Kidney (tissue), 14 donors: ENCODE data around the gene HLA-DMA. TPM values are rescaled to one million over a fixed set of nuclear protein-coding genes. Genes with fewer than 3 reads are reported as not detected.

Experiments used
- DNase-seq, 5 donors: peaks; one replicate each; pipeline ENCODE4 v3.0.0-alpha.2; 2013 to 2020
- FAIRE-seq: peaks from 2 replicates; lab custom pipeline; 2012; peaks lifted over from hg19 to GRCh38; lab: Jason Lieb, UNC
- H3K27ac ChIP-seq, 2 donors: one replicate each; pipeline ENCODE4 v1.7.0; 2013; ENCODE audit warnings: low read depth in 2 of 2, low read length in 2 of 2, inconsistent platforms in 1 of 2
- H3K27me3 ChIP-seq: one replicate; pipeline ENCODE4 v1.7.1; 2013; ENCODE audit warnings: low read length, inconsistent platforms; ENCODE audit not compliant: control insufficient read depth, insufficient read depth
- H3K36me3 ChIP-seq, 3 donors: one replicate each; pipeline versions ENCODE4 v1.7.0 to v1.7.1; 2013; ENCODE audit warnings: low read length in 3 of 3, control low read depth in 1 of 3, inconsistent platforms in 1 of 3; ENCODE audit not compliant: insufficient read depth in 3 of 3, control insufficient read depth in 2 of 3
- H3K4me1 ChIP-seq, 3 donors: one replicate each; pipeline versions ENCODE4 v1.7.0 to v1.7.1; 2013; ENCODE audit warnings: low read length in 3 of 3, inconsistent platforms in 1 of 3, low read depth in 1 of 3; ENCODE audit not compliant: control insufficient read depth in 2 of 3, insufficient read depth in 2 of 3
- H3K4me3 ChIP-seq, 3 donors: one replicate each; pipeline versions ENCODE4 v1.7.0 to v1.8.1; 2013; ENCODE audit warnings: low read length in 3 of 3, control low read depth in 1 of 3, inconsistent platforms in 1 of 3
- H3K9ac ChIP-seq, 3 donors: one replicate each; pipeline versions ENCODE4 v1.7.0 to v1.7.1; 2013; ENCODE audit warnings: low read length in 3 of 3, control low read depth in 1 of 3, inconsistent platforms in 1 of 3
- H3K9me3 ChIP-seq, 3 donors: one replicate each; pipeline versions ENCODE4 v1.7.0 to v1.7.1; 2013; ENCODE audit warnings: low read length in 3 of 3, control low read depth in 1 of 3, inconsistent platforms in 1 of 3; ENCODE audit not compliant: control insufficient read depth in 2 of 3, insufficient read depth in 1 of 3
- CTCF ChIP-seq: IDR thresholded peaks from 3 replicates; pipeline ENCODE4 v1.5.1; 2012; ENCODE audit warnings: mild to moderate bottlenecking, moderate library complexity, borderline replicate concordance; ENCODE audit not compliant: insufficient read depth; ENCODE audit errors: extremely low read depth
- intact Hi-C: fragments of 100-400 bp; cut with DNase I; formaldehyde crosslinking; loops from one replicate; pipeline ENCODE4 v1.11.1; 2022
- polyA plus RNA-seq: library from polyadenylated mRNA; stranded (reverse); fragments of 350-450 nt; fragmentation: Illumina TruSeq; extraction: RNeasy Lipid Tissue Mini Kit (QIAGEN cat#74804); gene quantifications from one replicate; pipeline ENCODE4 v1.2.3, GENCODE V29; 2014; ENCODE audit warnings: low read depth, low replicate concordance; ENCODE audit not compliant: insufficient read depth
- total RNA-seq: library from RNA; stranded (reverse); fragmentation: NEBNext Ultra II Directional; extraction: Animal tissue kit (Norgen Biotek cat#: 25700); gene quantifications from one replicate; pipeline ENCODE4 v1.2.1, GENCODE V29; 2021
- donor health status: control.
- donor health status: control.
- donor health status: control.
- donor health status: control.
- donor health status: control.
- donor health status: DM: yes; HTN: yes; CAD: no.
- donor health status: Normal renal cell carcinoma (clear cell type).

Gene HLA-DMA
- total and polyA plus RNA-seq, 2 donors from 2014 or later = 98.5 to 101 TPM

- intact Hi-C loops = no loop called here
- no peaks in the 10 kb centered on the region for H3K36me3 ChIP-seq
- H3K9me3 ChIP-seq = no peaks in the 10 kb centered on the region
- H3K9ac ChIP-seq = no peak overlapping the region
- no peak for TF ChIP-seq CTCF
- no peaks in the 10 kb centered on the region for H3K4me1 ChIP-seq
- no peak overlapping the region for H3K27ac ChIP-seq
- H3K27me3 ChIP-seq = no peaks in the 10 kb centered on the region
- FAIRE-seq (no peak), DNase-seq (no peak)
- no peak overlapping the region for H3K4me3 ChIP-seq
Observed at GRCh38 chr6:32905078-32905477, 47.8 kb downstream of the HLA-DMA start.

- no peaks in the 10 kb centered on the region for H3K4me1 ChIP-seq
Observed at GRCh38 chr6:32903952-32904351, 48.9 kb downstream of the HLA-DMA start.

More at GRCh38 chr6:32903952-32904351, 48.9 kb downstream of the HLA-DMA start:
- no peak for FAIRE-seq
- no peaks in the 10 kb centered on the region for H3K36me3 ChIP-seq
- no peak overlapping the region for H3K4me3 ChIP-seq
- DNase-seq = no peak
- H3K9ac ChIP-seq = no peak overlapping the region
- H3K9me3 ChIP-seq = no peaks in the 10 kb centered on the region
- no peaks in the 10 kb centered on the region for H3K27me3 ChIP-seq
- TF ChIP-seq CTCF = no peak
- intact Hi-C loops = no loop called here
- no peak overlapping the region for H3K27ac ChIP-seq

Other genes with a start within 250 kb of the HLA-DMA start
- 6.4 TPM for gene HLA-DQA2, start 211.7 kb downstream of the HLA-DMA start, total RNA-seq
- 10.0 TPM for gene HLA-DQA2, start 211.7 kb downstream of the HLA-DMA start, polyA plus RNA-seq
- 15.1 TPM for gene HLA-DQB2, start 189.6 kb downstream of the HLA-DMA start, total RNA-seq
- 1.7 TPM for gene HLA-DQB2, start 189.6 kb downstream of the HLA-DMA start, polyA plus RNA-seq
- 6.1 TPM for gene HLA-DOB, start 136.1 kb downstream of the HLA-DMA start, total RNA-seq
- gene HLA-DOB, start 136.1 kb downstream of the HLA-DMA start, polyA plus RNA-seq = 1.9 TPM
- 37.6 TPM for gene TAP2, start 114.4 kb downstream of the HLA-DMA start, total RNA-seq
- gene TAP2, start 114.4 kb downstream of the HLA-DMA start, polyA plus RNA-seq = 25.4 TPM
- 79.6 TPM for gene PSMB8, start 109.0 kb downstream of the HLA-DMA start, total RNA-seq
- 90.6 TPM for gene PSMB8, start 109.0 kb downstream of the HLA-DMA start, polyA plus RNA-seq
- 45.4 TPM for gene TAP1, start 99.4 kb downstream of the HLA-DMA start, total RNA-seq
- gene TAP1, start 99.4 kb downstream of the HLA-DMA start, polyA plus RNA-seq = 32.1 TPM
- gene PSMB9, start 98.9 kb downstream of the HLA-DMA start, total RNA-seq = 56.6 TPM
- gene PSMB9, start 98.9 kb downstream of the HLA-DMA start, polyA plus RNA-seq = 52.8 TPM
- gene HLA-DMB, start 12.1 kb downstream of the HLA-DMA start, total RNA-seq = 78.0 TPM
- gene HLA-DMB, start 12.1 kb downstream of the HLA-DMA start, polyA plus RNA-seq = 45.5 TPM
- gene BRD2, start 15.5 kb upstream of the HLA-DMA start, total RNA-seq = 184 TPM
- gene BRD2, start 15.5 kb upstream of the HLA-DMA start, polyA plus RNA-seq = 73.9 TPM
- gene HLA-DOA, start 56.5 kb upstream of the HLA-DMA start, total RNA-seq = 21.6 TPM
- gene HLA-DOA, start 56.5 kb upstream of the HLA-DMA start, polyA plus RNA-seq = 10.8 TPM
- 200 TPM for gene HLA-DPA1, start 120.6 kb upstream of the HLA-DMA start, total RNA-seq
- 154 TPM for gene HLA-DPA1, start 120.6 kb upstream of the HLA-DMA start, polyA plus RNA-seq
- gene HLA-DPB1, start 122.9 kb upstream of the HLA-DMA start, total RNA-seq = 181 TPM
- gene HLA-DPB1, start 122.9 kb upstream of the HLA-DMA start, polyA plus RNA-seq = 141 TPM
- gene COL11A2, start 239.4 kb upstream of the HLA-DMA start, total RNA-seq = 0.85 TPM
- 2.3 TPM for gene COL11A2, start 239.4 kb upstream of the HLA-DMA start, polyA plus RNA-seq
- 52.2 TPM for gene RXRB, start 247.6 kb upstream of the HLA-DMA start, total RNA-seq
- gene RXRB, start 247.6 kb upstream of the HLA-DMA start, polyA plus RNA-seq = 35.7 TPM
- 83.3 TPM for gene SLC39A7, start 247.8 kb upstream of the HLA-DMA start, total RNA-seq
- 118 TPM for gene SLC39A7, start 247.8 kb upstream of the HLA-DMA start, polyA plus RNA-seq